Stomach (tissue), 9 donors: ENCODE data around the gene CLDN25. TPM values are rescaled to one million over a fixed set of nuclear protein-coding genes. Genes with fewer than 3 reads are reported as not detected.
A peak's percentile ranks its signal among the peaks of the same experiment; 100 is the strongest.

Experiments used
- DNase-seq, 2 donors: peaks; one replicate each; pipeline versions ENCODE4 v3.0.0 to v3.0.0-alpha.2; 2013 to 2019
- H3K27ac ChIP-seq, 5 donors: fragments of 200-600 bp in 4 of 5; sonication (generic) in 4 of 5; one replicate each; pipeline ENCODE4 v1.5.1; 2013 to 2019; ENCODE audit warnings: mild to moderate bottlenecking in 1 of 5, moderate library complexity in 1 of 5
- H3K27me3 ChIP-seq, 3 donors: fragments of 200-600 bp; sonication (generic); one replicate each; pipeline ENCODE4 v1.5.1; 2017 to 2019; ENCODE audit warnings: mixed run types in 1 of 3
- H3K36me3 ChIP-seq, 4 donors: fragments of 200-600 bp; sonication (generic); 1 replicate in 3 of 4; 2 replicates in 1 of 4; pipeline ENCODE4 v1.5.1; 2016 to 2019
- H3K4me1 ChIP-seq, 4 donors: fragments of 200-600 bp; sonication (generic); one replicate each; pipeline ENCODE4 v1.5.1; 2016 to 2019
- H3K4me3 ChIP-seq, 4 donors: fragments of 200-600 bp; sonication (generic) in 3 of 4; one replicate each; pipeline ENCODE4 v1.5.1; 2016 to 2019; ENCODE audit warnings: mild to moderate bottlenecking in 1 of 4
- H3K9me3 ChIP-seq, 4 donors: fragments of 200-600 bp; sonication (generic); one replicate each; pipeline ENCODE4 v1.5.1; 2016 to 2019
- CTCF ChIP-seq, 7 experiments: fragments of 450-650 bp in 4 of 7; fragments of 200-600 bp in 3 of 7; sonication (generic) in 3 of 7; IDR thresholded peaks; one replicate each; pipeline ENCODE4 v1.5.1; 2016 to 2019; ENCODE audit warnings: antibody characterized with exemption in 7 of 7, control low read depth in 2 of 7, mild to moderate bottlenecking in 1 of 7
- EP300 ChIP-seq: sonication (generic); formaldehyde crosslinking; IDR thresholded peaks from one replicate; pipeline ENCODE4 v1.6.1; 2017; ENCODE audit warnings: antibody characterized with exemption
- POLR2A ChIP-seq, 4 donors: fragments of 450-650 bp; IDR thresholded peaks; one replicate each; pipeline ENCODE4 v1.6.1; 2016; ENCODE audit warnings: antibody characterized with exemption in 4 of 4, control low read depth in 2 of 4, mild to moderate bottlenecking in 1 of 4, moderate library complexity in 1 of 4
- POLR2AphosphoS5 ChIP-seq, 3 donors: sonication (generic); formaldehyde crosslinking; IDR thresholded peaks; one replicate each; pipeline ENCODE4 v1.6.1; 2016; ENCODE audit warnings: antibody characterized with exemption in 3 of 3
- WGBS, 5 donors: extraction: QIAGEN DNeasy Blood & Tissue Kit in 3 of 5; methylation state at CpG; one replicate each; pipeline versions ENCODE4 v1.1.5 to v1.1.7; 2013 to 2018; 5-methylcytosine and 5-hydroxymethylcytosine counted together
- intact Hi-C: fragments of 100-400 bp; cut with DNase I; formaldehyde crosslinking; loops from one replicate; pipeline ENCODE4 v1.15.1; 2023; ENCODE audit warnings: low total_unique reads
- polyA plus RNA-seq, 3 donors: library from polyadenylated mRNA; stranded (reverse); fragments of 200-250 nt; gene quantifications; one replicate each; pipeline ENCODE4 v1.2.3, GENCODE V29; 2013
- total RNA-seq, 5 donors: library from RNA; depleted of rRNA; stranded (reverse); fragments of >200 nt; gene quantifications; one replicate each; pipeline versions ENCODE4 v1.1.0 to v1.2.3, GENCODE V29; 2014 to 2016
- donor health status: healthy with polysubstance abuse.
- donor health status: Bipolar disorder and iron deficiency.
- donor health status: healthy.

The CLDN25 gene
- total and polyA plus RNA-seq, 8 donors = not detected

- peak in 5 of 7 experiments; percentile 39 to 62 (median 52) for TF ChIP-seq CTCF (IDR thresholded peaks at IDR 0.05)
- no peak for TF ChIP-seq EP300
- no peak for TF ChIP-seq POLR2A (IDR thresholded peaks at IDR 0.05)
- TF ChIP-seq POLR2AphosphoS5 (IDR thresholded peaks at IDR 0.05) = no peak
- Histone ChIP-seq H3K4me1 (no peaks in the 10 kb centered on the region), H3K9me3 (no peaks in the 10 kb centered on the region), H3K4me3 (no peak overlapping the region), H3K36me3 (peaks cover 4 to 45% (median 41%) of the 10 kb centered on the region in 4 donors), H3K27me3 (no peaks in the 10 kb centered on the region), H3K27ac (no peak overlapping the region)
- intact Hi-C loops = no loop called here
- 63 to 70% (median 66%) methylated on average over 3 of the region's 3 CpGs for WGBS, 5 donors
- peak; percentile 37 to 73 for DNase-seq
Observed at GRCh38 chr11:113796663-113797259, 17.2 kb downstream of the CLDN25 start.

- no peaks in the 10 kb centered on the region for H3K9me3 ChIP-seq
Observed at GRCh38 chr11:113802621-113803020, 23.0 kb downstream of the CLDN25 start.

GRCh38 chr11:113805640-113806039, 26.0 kb downstream of the CLDN25 start:
- no peaks in the 10 kb centered on the region for H3K27me3 ChIP-seq
- H3K4me3 ChIP-seq = no peak overlapping the region
- H3K9me3 ChIP-seq = no peaks in the 10 kb centered on the region
- H3K27ac ChIP-seq = no peak overlapping the region
- no peaks in the 10 kb centered on the region for H3K4me1 ChIP-seq
- intact Hi-C loops = no loop called here
- peaks cover 35 to 99% (median 96%) of the 10 kb centered on the region in 4 donors for H3K36me3 ChIP-seq
- DNase-seq = no peak
- no peak for TF ChIP-seq POLR2A (IDR thresholded peaks at IDR 0.05)
- no peak for TF ChIP-seq EP300
- no peak for TF ChIP-seq CTCF (IDR thresholded peaks at IDR 0.05)
- TF ChIP-seq POLR2AphosphoS5 (IDR thresholded peaks at IDR 0.05) = no peak

More at GRCh38 chr11:113802621-113803020, 23.0 kb downstream of the CLDN25 start:
- intact Hi-C loops = no loop called here
- Histone ChIP-seq H3K4me3 (no peak overlapping the region), H3K36me3 (peaks cover 25 to 98% (median 94%) of the 10 kb centered on the region in 4 donors), H3K27me3 (no peaks in the 10 kb centered on the region), H3K27ac (no peak overlapping the region), H3K4me1 (no peaks in the 10 kb centered on the region)
- no peak for DNase-seq
- TF ChIP-seq CTCF (IDR thresholded peaks at IDR 0.05) (no peak), POLR2A (IDR thresholded peaks at IDR 0.05) (no peak), POLR2AphosphoS5 (IDR thresholded peaks at IDR 0.05) (no peak), EP300 (no peak)

- no peaks in the 10 kb centered on the region for H3K4me1 ChIP-seq
- H3K27me3 ChIP-seq = no peaks in the 10 kb centered on the region
- no peaks in the 10 kb centered on the region for H3K9me3 ChIP-seq
- H3K4me3 ChIP-seq = no peak overlapping the region
- 94 to 98% (median 97%) methylated on average over 2 of the region's 2 CpGs for WGBS, 5 donors
- peak in 1 of 2 donors; percentile 40 for DNase-seq
- no peak for TF ChIP-seq POLR2A (IDR thresholded peaks at IDR 0.05)
- peak in 1 of 7 experiments; percentile 14 for TF ChIP-seq CTCF (IDR thresholded peaks at IDR 0.05)
- no peak for TF ChIP-seq EP300
- TF ChIP-seq POLR2AphosphoS5 (IDR thresholded peaks at IDR 0.05) = no peak
- H3K27ac ChIP-seq = no peak overlapping the region
- intact Hi-C loops = no loop called here
- H3K36me3 ChIP-seq = peaks cover 31 to 99% (median 96%) of the 10 kb centered on the region in 4 donors
Observed at GRCh38 chr11:113806406-113806805, 26.8 kb downstream of the CLDN25 start.
